Germinal center (tissue), 1 donor: ENCODE results near the gene PLCB3.
"Not testable (repeated sequence)": the region's sequence is repeated elsewhere in the genome, so short reads cannot be mapped to it uniquely, and the experiment has no call there.

Experiments used
- DNase-seq: peaks from one replicate; pipeline ENCODE4 v3.0.0; 2012; ENCODE audit warnings: mixed read lengths, low spot score

Gene PLCB3

GRCh38 chr11:64305075-64305690 is 53.9 kb downstream of the PLCB3 start, which contains the start of gene ESRRA:
TSS of gene ESRRA (plus strand) at chr11:64305524. CDS start at chr11:64307180, 1,656 bp downstream.
- DNase-seq: peak; percentile 99

GRCh38 chr11:64305691-64306562 is 54.6 kb downstream of the PLCB3 start:
- peak; percentile 32 for DNase-seq

- DNase-seq: no peak
Measured at GRCh38 chr11:64306563-64306875, 55.2 kb downstream of the PLCB3 start.

- no peak for DNase-seq
Measured at GRCh38 chr11:64306876-64307622, 55.7 kb downstream of the PLCB3 start.

- not testable (repeated sequence) for DNase-seq
Measured at GRCh38 chr11:64307795-64308194, 56.5 kb downstream of the PLCB3 start.

GRCh38 chr11:64312947-64313346 is 61.6 kb downstream of the PLCB3 start:
- no peak for DNase-seq

GRCh38 chr11:64313491-64314145 is 62.3 kb downstream of the PLCB3 start:
- no peak for DNase-seq

- DNase-seq: no peak
Measured at GRCh38 chr11:64314146-64314804, 62.9 kb downstream of the PLCB3 start.

GRCh38 chr11:64314805-64315561 is 63.7 kb downstream of the PLCB3 start:
- no peak for DNase-seq

GRCh38 chr11:64315667-64316526 is 64.6 kb downstream of the PLCB3 start:
- DNase-seq: not testable (repeated sequence)

GRCh38 chr11:64316672-64317324 is 65.5 kb downstream of the PLCB3 start:
- DNase-seq: no peak

GRCh38 chr11:64317325-64317960 is 66.1 kb downstream of the PLCB3 start, which contains the start of gene TRMT112:
TSS of gene TRMT112 (minus strand) at chr11:64317559. CDS start at chr11:64317526, 33 bp downstream.
- DNase-seq: peak; percentile 87

- peak; percentile 95 for DNase-seq
Measured at GRCh38 chr11:64317961-64318765, 66.8 kb downstream of the PLCB3 start, which contains the start of gene PRDX5. TSS of gene PRDX5 (plus strand) at chr11:64318121. CDS start at chr11:64318216, 95 bp downstream.
